IMR-90 (cell line): Measurements from ENCODE around the gene UBE3A. TPM values are rescaled to one million over a fixed set of nuclear protein-coding genes. Genes with fewer than 3 reads are reported as not detected.

Experiments
- ATAC-seq: fragments of 200-7000 bp; cut with Tn5 transposase; 2 replicates; pipeline ENCODE4 v1.9.1; 2020; ENCODE audit warnings: low read depth, mild to moderate bottlenecking, moderate library complexity
- BruUV-seq: library from RNA; stranded (reverse); fragments of 400-500 nt; replicated peaks from 2 replicates; lab custom pipeline; 2021; lab: Mats Ljungman, UMichigan
- CTCF ChIA-PET: fragments of 300-600 bp; formaldehyde crosslinking; extraction: SDS; loops from one replicate; lab custom pipeline; 2021; ENCODE audit warnings: antibody characterized with exemption; lab: Yijun Ruan, JAX
- POLR2A ChIA-PET: fragments of 300-600 bp; sonication (Branson Sonifier 250); formaldehyde crosslinking; loops from one replicate; lab custom pipeline; 2022; ENCODE audit warnings: antibody characterized with exemption; ENCODE audit not compliant: unreplicated experiment; lab: Charles Lee
- DNase-seq: peaks from one replicate; pipeline ENCODE4 v3.0.0; 2013
- H2AFZ ChIP-seq: replicated peaks from 2 replicates; pipeline ENCODE3; 2013; ENCODE audit warnings: low read length, mild to moderate bottlenecking; ENCODE audit not compliant: poor library complexity
- H2AK5ac ChIP-seq: 2 replicates; pipeline ENCODE4 v1.6.1; 2013; ENCODE audit warnings: low read depth, low read length, inconsistent platforms
- H2AK9ac ChIP-seq: replicated peaks from 2 replicates; pipeline ENCODE3; 2013; ENCODE audit warnings: mild to moderate bottlenecking, low read depth, low read length, moderate library complexity; ENCODE audit not compliant: poor library complexity
- H2BK120ac ChIP-seq: 2 replicates; pipeline ENCODE4 v1.6.1; 2013; ENCODE audit warnings: low read depth, low read length, inconsistent platforms
- H2BK15ac ChIP-seq: 3 replicates; pipeline ENCODE4 v1.6.1; 2013; ENCODE audit warnings: low read depth, low read length, inconsistent platforms
- H2BK20ac ChIP-seq: 2 replicates; pipeline ENCODE4 v1.6.1; 2013; ENCODE audit warnings: low read depth, mild to moderate bottlenecking, inconsistent platforms, low read length, moderate library complexity
- H2BK5ac ChIP-seq: 2 replicates; pipeline ENCODE4 v1.6.1; 2013; ENCODE audit warnings: mild to moderate bottlenecking, low read depth, low read length, inconsistent platforms; ENCODE audit not compliant: poor library complexity, severe bottlenecking
- H3K14ac ChIP-seq: replicated peaks from 2 replicates; pipeline ENCODE4 v1.6.1; 2013; ENCODE audit warnings: low read depth, low read length, inconsistent platforms
- H3K18ac ChIP-seq: 2 replicates; pipeline ENCODE4 v1.6.1; 2013; ENCODE audit warnings: low read depth, low read length, control low read depth
- H3K23ac ChIP-seq: 2 replicates; pipeline ENCODE4 v1.6.1; 2013; ENCODE audit warnings: low read depth, low read length, inconsistent platforms
- H3K27ac ChIP-seq: 2 replicates; pipeline ENCODE4 v1.5.1; 2013; ENCODE audit warnings: mild to moderate bottlenecking, control low read depth, low read length; ENCODE audit not compliant: insufficient read depth
- H3K27me3 ChIP-seq: 2 replicates; pipeline ENCODE4 v1.6.1; 2013; ENCODE audit warnings: low read length; ENCODE audit not compliant: control insufficient read depth, insufficient read depth
- H3K36me3 ChIP-seq: 2 replicates; pipeline ENCODE4 v1.6.1; 2013; ENCODE audit warnings: low read length, mixed read lengths; ENCODE audit not compliant: control insufficient read depth, insufficient read depth
- H3K4ac ChIP-seq: 2 replicates; pipeline ENCODE4 v1.6.1; 2013; ENCODE audit warnings: low read depth, low read length, inconsistent platforms
- H3K4me1 ChIP-seq: 2 replicates; pipeline ENCODE4 v1.6.1; 2013; ENCODE audit warnings: low read length, mixed read lengths; ENCODE audit not compliant: control insufficient read depth, insufficient read depth
- H3K4me2 ChIP-seq: 2 replicates; pipeline ENCODE4 v1.6.1; 2013; ENCODE audit warnings: low read depth, mild to moderate bottlenecking, control low read depth, low read length, moderate library complexity
- H3K4me3 ChIP-seq: 2 replicates; pipeline ENCODE4 v1.5.1; 2013; ENCODE audit warnings: low read depth, mild to moderate bottlenecking, control low read depth, low read length, moderate library complexity; ENCODE audit not compliant: insufficient read depth
- H3K56ac ChIP-seq: 2 replicates; pipeline ENCODE4 v1.6.1; 2013; ENCODE audit warnings: low read length, inconsistent platforms; ENCODE audit not compliant: insufficient read depth; ENCODE audit errors: extremely low read depth
- H3K79me1 ChIP-seq, 2 experiments: 2 replicates each; pipeline ENCODE4 v1.6.1; 2013; ENCODE audit warnings: low read length in 2 of 2, inconsistent platforms in 1 of 2, low read depth in 1 of 2
- H3K9ac ChIP-seq: 2 replicates; pipeline ENCODE4 v1.6.1; 2013; ENCODE audit warnings: low read depth, low read length, control low read depth
- H3K9me1 ChIP-seq: 2 replicates; pipeline ENCODE4 v1.6.1; 2013; ENCODE audit warnings: low read length, inconsistent platforms; ENCODE audit not compliant: insufficient read depth
- H3K9me3 ChIP-seq: 2 replicates; pipeline ENCODE4 v1.6.1; 2013; ENCODE audit warnings: low read length; ENCODE audit not compliant: control insufficient read depth, insufficient read depth
- H4K20me1 ChIP-seq: 2 replicates; pipeline ENCODE4 v1.6.1; 2013; ENCODE audit warnings: low read length, inconsistent platforms; ENCODE audit not compliant: insufficient read depth
- H4K5ac ChIP-seq: 2 replicates; pipeline ENCODE4 v1.6.1; 2013; ENCODE audit warnings: mild to moderate bottlenecking, low read depth, low read length, control low read depth
- H4K8ac ChIP-seq, 2 experiments: 2 replicates each; pipeline ENCODE4 v1.6.1; 2013; ENCODE audit warnings: low read depth in 2 of 2, low read length in 2 of 2, control low read depth in 1 of 2, inconsistent platforms in 1 of 2
- H4K91ac ChIP-seq: 2 replicates; pipeline ENCODE4 v1.6.1; 2013; ENCODE audit warnings: low read depth, low read length, inconsistent platforms; ENCODE audit not compliant: insufficient read depth
- BHLHE40 ChIP-seq: fragments of 150-350 bp; IDR thresholded peaks from 2 replicates; pipeline ENCODE4 v1.6.1; 2016; ENCODE audit warnings: mild to moderate bottlenecking, low read depth, low read length
- CEBPB ChIP-seq: IDR thresholded peaks from 2 replicates; pipeline ENCODE4 v1.6.1; 2012; ENCODE audit warnings: low read depth, low read length, improper control_type of control experiment
- CHD1 ChIP-seq: IDR thresholded peaks from 2 replicates; pipeline ENCODE4 v1.6.1; 2012; ENCODE audit warnings: low read depth, low read length, improper control_type of control experiment
- FOS ChIP-seq: fragments of 150-350 bp; IDR thresholded peaks from 2 replicates; pipeline ENCODE4 v1.6.1; 2016; ENCODE audit warnings: low read depth, low read length
- MAFK ChIP-seq: IDR thresholded peaks from 2 replicates; pipeline ENCODE4 v1.6.1; 2012; ENCODE audit warnings: low read depth, low read length, improper control_type of control experiment
- MAZ ChIP-seq: IDR thresholded peaks from 2 replicates; pipeline ENCODE4 v1.6.1; 2012; ENCODE audit warnings: low read depth, mild to moderate bottlenecking, low read length, improper control_type of control experiment, moderate library complexity, borderline replicate concordance
- MXI1 ChIP-seq: IDR thresholded peaks from 2 replicates; pipeline ENCODE4 v1.6.1; 2012; ENCODE audit warnings: low read depth, mild to moderate bottlenecking, low read length, moderate library complexity, borderline replicate concordance
- NFE2L2 ChIP-seq: fragments of 150-350 bp; IDR thresholded peaks from 2 replicates; pipeline ENCODE4 v1.6.1; 2016; ENCODE audit warnings: low read depth, mild to moderate bottlenecking, low read length
- POLR2A ChIP-seq: IDR thresholded peaks from 2 replicates; pipeline ENCODE4 v1.6.1; 2012; ENCODE audit warnings: mild to moderate bottlenecking, low read depth, low read length
- RAD21 ChIP-seq: IDR thresholded peaks from 2 replicates; pipeline ENCODE4 v1.6.1; 2012; ENCODE audit warnings: low read length, improper control_type of control experiment
- RCOR1 ChIP-seq: IDR thresholded peaks from 2 replicates; pipeline ENCODE4 v1.6.1; 2012; ENCODE audit warnings: mild to moderate bottlenecking, low read length, improper control_type of control experiment; ENCODE audit not compliant: insufficient replicate concordance
- RFX5 ChIP-seq: IDR thresholded peaks from 2 replicates; pipeline ENCODE4 v1.8.0; 2012; ENCODE audit warnings: low read depth, mild to moderate bottlenecking, low read length, moderate library complexity
- SMC3 ChIP-seq: fragments of 150-350 bp; IDR thresholded peaks from 2 replicates; pipeline ENCODE4 v1.6.1; 2016; ENCODE audit warnings: low read depth, mild to moderate bottlenecking, antibody characterized with exemption, low read length, moderate library complexity
- WGBS, 2 experiments: methylation state at CpG; one replicate each; pipeline versions ENCODE4 v1.1.5 to v1.1.7; 2013; ENCODE audit warnings: missing lambda C conversion rate in 2 of 2; ENCODE audit not compliant: insufficient read length in 1 of 2; ENCODE audit errors: extremely low coverage in 2 of 2; 5-methylcytosine and 5-hydroxymethylcytosine counted together
- dilution Hi-C: fragments of 300-500 bp; cut with HindIII; formaldehyde crosslinking; loops from one replicate; pipeline ENCODE4 v1.14.3; 2018; ENCODE audit warnings: low sequenced_read_pairs; ENCODE audit not compliant: unreplicated experiment
- in situ Hi-C: fragments of 300-500 bp; cut with MboI; formaldehyde crosslinking; loops from 3 replicates; pipeline ENCODE4 v1.14.3; 2019; ENCODE audit warnings: low sequenced_read_pairs, inconsistent platforms, mixed read lengths
- intact Hi-C: fragments of 100-400 bp; cut with micrococcal nuclease; formaldehyde crosslinking; loops from 2 replicates; pipeline ENCODE4 v1.10.0; 2022
- polyA plus RNA-seq, 3 experiments: library from polyadenylated mRNA; depleted of rRNA; stranded (reverse); fragments of >200 nt; gene quantifications; 2 replicates each; pipeline ENCODE4 v1.2.3, GENCODE V29; 2012; ENCODE audit warnings: low replicate concordance in 1 of 3
- total RNA-seq: library from RNA; depleted of rRNA; stranded (reverse); fragments of >200 nt; gene quantifications from 2 replicates; pipeline ENCODE4 v1.2.3, GENCODE V29; 2012
- TF ChIP-seq, protein P1 (sequence below): conservative IDR thresholded peaks from 2 replicates; pipeline ENCODE4 v1.5.1; 2012; ENCODE audit warnings: mild to moderate bottlenecking, low read depth, low read length, improper control_type of control experiment
- TF ChIP-seq, protein P2 (sequence below): fragments of 150-350 bp; IDR thresholded peaks from 2 replicates; pipeline ENCODE4 v1.6.1; 2016; ENCODE audit warnings: low read depth, mild to moderate bottlenecking, low read length, moderate library complexity, borderline replicate concordance
- TF ChIP-seq, protein P3 (sequence below): fragments of 150-350 bp; IDR thresholded peaks from 2 replicates; pipeline ENCODE4 v1.6.1; 2017; ENCODE audit warnings: mild to moderate bottlenecking, antibody characterized with exemption, low read length, low read depth

UBE3A gene
- total and polyA plus RNA-seq, 2 of the 4 experiments (the other 2 are of a cell fraction) = 19.3 to 53.2 TPM

DNA sequence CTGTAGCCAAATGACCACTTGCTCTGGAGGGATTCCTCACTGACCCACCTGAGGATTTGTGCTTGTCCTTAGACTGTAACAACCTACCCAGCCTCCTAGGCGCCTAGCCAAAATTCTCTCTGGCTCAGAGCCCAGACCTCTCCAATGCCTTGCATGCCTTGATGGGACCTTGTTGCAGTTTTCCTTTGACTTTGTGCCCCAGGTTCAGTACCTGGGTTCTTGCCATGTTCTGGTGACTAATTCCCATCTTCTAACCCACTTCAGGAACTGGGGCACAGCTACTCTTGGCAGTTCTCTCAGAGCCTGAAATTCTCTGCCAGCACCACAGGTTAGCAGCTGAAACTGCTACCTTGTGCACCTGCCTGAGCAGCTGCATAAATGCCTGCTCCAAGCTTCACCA, 27.0 kb upstream of the UBE3A start:
- POLR2A ChIA-PET = no interaction called here
- Histone ChIP-seq H3K27ac (no peak overlapping the region), H3K4ac (no peak overlapping the region), H4K8ac (no peak overlapping the region), H2BK5ac (no peak overlapping the region), H3K4me3 (no peak overlapping the region), H3K23ac (no peak overlapping the region), H3K4me2 (no peak overlapping the region), H2BK120ac (no peak overlapping the region), H3K79me1 (no peaks in the 10 kb centered on the region), H4K20me1 (no peaks in the 10 kb centered on the region), H3K36me3 (no peaks in the 10 kb centered on the region), H2AFZ (no peak overlapping the region), H3K9me3 (0 out of 2 replicates have a peak, but pooled peaks cover 2% of the 10 kb centered on the region), H3K18ac (no peak overlapping the region), H2BK20ac (no peak overlapping the region), H3K14ac (no peak overlapping the region), H3K9ac (no peak overlapping the region), H4K5ac (no peak overlapping the region), H3K9me1 (no peaks in the 10 kb centered on the region), H4K91ac (no peak overlapping the region), H2BK15ac (no peak overlapping the region), H3K56ac (no peak overlapping the region), H3K27me3 (no peaks in the 10 kb centered on the region), H2AK9ac (no peak overlapping the region), H3K4me1 (no peaks in the 10 kb centered on the region), H2AK5ac (no peak overlapping the region)
- TF ChIP-seq RCOR1 (no peak), POLR2A (no peak), RAD21 (no peak), FOS (no peak), MAZ (no peak), MXI1 (no peak), NFE2L2 (no peak), MAFK (no peak), BHLHE40 (no peak), CEBPB (no peak), RFX5 (no peak), SMC3 (no peak), CHD1 (no peak)
- TF ChIP-seq, protein P1, sequence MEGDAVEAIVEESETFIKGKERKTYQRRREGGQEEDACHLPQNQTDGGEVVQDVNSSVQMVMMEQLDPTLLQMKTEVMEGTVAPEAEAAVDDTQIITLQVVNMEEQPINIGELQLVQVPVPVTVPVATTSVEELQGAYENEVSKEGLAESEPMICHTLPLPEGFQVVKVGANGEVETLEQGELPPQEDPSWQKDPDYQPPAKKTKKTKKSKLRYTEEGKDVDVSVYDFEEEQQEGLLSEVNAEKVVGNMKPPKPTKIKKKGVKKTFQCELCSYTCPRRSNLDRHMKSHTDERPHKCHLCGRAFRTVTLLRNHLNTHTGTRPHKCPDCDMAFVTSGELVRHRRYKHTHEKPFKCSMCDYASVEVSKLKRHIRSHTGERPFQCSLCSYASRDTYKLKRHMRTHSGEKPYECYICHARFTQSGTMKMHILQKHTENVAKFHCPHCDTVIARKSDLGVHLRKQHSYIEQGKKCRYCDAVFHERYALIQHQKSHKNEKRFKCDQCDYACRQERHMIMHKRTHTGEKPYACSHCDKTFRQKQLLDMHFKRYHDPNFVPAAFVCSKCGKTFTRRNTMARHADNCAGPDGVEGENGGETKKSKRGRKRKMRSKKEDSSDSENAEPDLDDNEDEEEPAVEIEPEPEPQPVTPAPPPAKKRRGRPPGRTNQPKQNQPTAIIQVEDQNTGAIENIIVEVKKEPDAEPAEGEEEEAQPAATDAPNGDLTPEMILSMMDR = no peak
- TF ChIP-seq, protein P2, sequence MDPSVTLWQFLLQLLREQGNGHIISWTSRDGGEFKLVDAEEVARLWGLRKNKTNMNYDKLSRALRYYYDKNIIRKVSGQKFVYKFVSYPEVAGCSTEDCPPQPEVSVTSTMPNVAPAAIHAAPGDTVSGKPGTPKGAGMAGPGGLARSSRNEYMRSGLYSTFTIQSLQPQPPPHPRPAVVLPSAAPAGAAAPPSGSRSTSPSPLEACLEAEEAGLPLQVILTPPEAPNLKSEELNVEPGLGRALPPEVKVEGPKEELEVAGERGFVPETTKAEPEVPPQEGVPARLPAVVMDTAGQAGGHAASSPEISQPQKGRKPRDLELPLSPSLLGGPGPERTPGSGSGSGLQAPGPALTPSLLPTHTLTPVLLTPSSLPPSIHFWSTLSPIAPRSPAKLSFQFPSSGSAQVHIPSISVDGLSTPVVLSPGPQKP = no peak
- TF ChIP-seq, protein P3, sequence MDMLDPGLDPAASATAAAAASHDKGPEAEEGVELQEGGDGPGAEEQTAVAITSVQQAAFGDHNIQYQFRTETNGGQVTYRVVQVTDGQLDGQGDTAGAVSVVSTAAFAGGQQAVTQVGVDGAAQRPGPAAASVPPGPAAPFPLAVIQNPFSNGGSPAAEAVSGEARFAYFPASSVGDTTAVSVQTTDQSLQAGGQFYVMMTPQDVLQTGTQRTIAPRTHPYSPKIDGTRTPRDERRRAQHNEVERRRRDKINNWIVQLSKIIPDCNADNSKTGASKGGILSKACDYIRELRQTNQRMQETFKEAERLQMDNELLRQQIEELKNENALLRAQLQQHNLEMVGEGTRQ = no peak
- in situ Hi-C loops (no loop called here), dilution Hi-C loops (no loop called here), intact Hi-C loops (no loop called here)
- DNase-seq (no peak), ATAC-seq (no peak)
- CTCF ChIA-PET = no interaction called here
- no TSS peak for BruUV-seq
- WGBS, 2 experiments = no CpG with 5 or more reads among the region's 1 CpG
